GM21515 (cell line): ENCODE results near the gene OMD.

ENCODE experiments used
- ATAC-seq: cut with Tn5 transposase; IDR thresholded peaks from one replicate; pipeline ENCODE4 v1.9.1; 2021; ENCODE audit not compliant: unreplicated experiment

The OMD gene, protein sequence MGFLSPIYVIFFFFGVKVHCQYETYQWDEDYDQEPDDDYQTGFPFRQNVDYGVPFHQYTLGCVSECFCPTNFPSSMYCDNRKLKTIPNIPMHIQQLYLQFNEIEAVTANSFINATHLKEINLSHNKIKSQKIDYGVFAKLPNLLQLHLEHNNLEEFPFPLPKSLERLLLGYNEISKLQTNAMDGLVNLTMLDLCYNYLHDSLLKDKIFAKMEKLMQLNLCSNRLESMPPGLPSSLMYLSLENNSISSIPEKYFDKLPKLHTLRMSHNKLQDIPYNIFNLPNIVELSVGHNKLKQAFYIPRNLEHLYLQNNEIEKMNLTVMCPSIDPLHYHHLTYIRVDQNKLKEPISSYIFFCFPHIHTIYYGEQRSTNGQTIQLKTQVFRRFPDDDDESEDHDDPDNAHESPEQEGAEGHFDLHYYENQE

DNA sequence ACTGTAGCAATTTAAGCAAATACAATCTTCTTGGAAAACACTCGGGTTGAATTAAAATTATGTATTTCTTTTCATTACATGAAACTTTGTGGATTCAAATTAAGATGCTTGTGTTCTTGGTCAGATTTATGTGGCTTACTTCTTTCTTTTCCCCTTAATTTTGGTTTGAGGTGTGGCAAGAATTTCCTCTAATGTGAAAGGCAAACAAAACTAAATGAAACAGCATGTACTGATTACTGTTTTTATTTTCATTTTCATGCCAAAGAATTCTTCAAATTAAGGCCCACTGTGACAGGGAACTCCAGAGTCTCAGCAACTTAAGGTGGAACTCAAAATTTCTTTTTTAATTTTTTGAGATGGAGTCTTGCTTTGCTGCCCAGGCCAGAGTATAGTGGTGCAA is at the start of gene OMD:
Gene OMD (minus strand): TSS at position 132 of the 400 bp plus-strand sequence. CDS start 6,913 bp downstream, outside the sequence.
- no peak for ATAC-seq

DNA sequence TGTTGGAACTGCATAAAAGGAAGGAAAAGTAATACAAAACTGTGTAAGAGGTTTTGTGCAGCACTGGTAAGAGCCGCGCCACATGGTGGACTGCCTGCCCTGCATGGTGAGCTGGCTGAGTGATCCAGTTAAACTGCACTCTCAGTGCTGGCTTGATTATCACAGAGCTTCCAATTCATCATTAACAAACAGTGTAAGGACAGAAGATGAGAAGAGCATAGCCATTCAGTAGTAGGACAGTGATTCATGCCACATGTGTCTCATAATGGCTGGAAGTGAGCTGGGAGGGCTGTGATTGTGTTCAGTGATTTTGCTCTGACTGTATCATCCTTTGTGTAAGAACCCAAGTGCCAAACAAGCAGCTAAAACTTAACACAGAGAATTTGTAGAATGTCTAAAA is 43.9 kb upstream of the OMD start:
- no peak for ATAC-seq

DNA sequence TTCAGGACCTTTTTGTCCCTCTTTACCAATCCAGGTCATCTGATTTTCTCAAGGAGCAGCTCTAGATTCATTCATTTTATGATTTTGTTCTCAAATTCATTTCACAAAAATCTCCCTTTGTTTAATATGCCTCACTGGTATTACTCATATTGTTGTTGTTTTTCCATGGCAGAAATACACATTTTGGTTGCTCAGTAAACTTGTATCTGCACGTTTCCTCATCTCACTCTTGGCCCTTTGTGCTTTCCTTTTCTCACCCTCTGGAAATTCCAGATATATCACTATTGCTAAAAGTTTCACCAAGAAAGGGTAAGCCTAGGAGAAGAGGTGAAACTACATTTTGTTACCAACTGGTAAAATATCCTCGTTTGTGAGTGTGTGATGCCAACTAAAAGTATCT is 43.2 kb upstream of the OMD start:
- no peak for ATAC-seq

DNA sequence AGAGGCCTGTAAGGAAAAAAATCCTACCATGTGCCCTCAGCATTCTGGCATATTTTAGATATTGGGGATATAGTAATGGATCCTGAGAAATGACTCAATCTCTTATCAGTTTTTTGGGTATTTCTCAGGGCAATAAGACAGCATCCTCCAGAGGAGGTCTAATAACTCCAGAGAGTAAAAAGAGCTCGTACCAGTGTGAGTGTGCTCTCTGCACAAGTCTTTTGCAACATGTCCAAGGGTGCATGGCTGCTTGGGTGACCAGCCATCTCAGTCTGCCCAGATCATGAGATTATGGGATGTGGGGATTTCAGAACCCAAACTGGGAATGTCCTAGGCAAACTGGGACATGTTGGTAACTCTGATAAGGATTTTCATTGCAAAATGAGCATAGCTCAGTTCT is 42.8 kb upstream of the OMD start:
- no peak for ATAC-seq

DNA sequence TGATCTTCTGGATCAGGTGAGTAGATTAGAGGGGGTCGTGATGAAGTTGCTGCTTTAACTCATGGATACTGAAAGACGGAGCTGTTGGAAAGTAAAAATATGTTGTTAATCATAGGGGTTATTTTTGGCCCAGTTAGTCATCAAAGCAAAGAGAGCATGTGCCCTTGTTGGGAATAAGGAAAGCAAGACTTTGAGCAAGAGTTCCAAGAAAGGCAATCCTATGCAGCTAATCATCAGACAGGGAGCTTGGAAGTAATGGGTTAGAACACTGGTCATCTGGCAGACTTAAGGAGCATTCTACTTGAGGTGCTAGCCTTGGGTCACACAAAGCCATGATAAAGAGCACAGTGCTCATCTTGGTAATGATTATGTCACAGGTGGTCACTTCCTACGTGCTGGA is 39.7 kb upstream of the OMD start:
- ATAC-seq = no peak

DNA sequence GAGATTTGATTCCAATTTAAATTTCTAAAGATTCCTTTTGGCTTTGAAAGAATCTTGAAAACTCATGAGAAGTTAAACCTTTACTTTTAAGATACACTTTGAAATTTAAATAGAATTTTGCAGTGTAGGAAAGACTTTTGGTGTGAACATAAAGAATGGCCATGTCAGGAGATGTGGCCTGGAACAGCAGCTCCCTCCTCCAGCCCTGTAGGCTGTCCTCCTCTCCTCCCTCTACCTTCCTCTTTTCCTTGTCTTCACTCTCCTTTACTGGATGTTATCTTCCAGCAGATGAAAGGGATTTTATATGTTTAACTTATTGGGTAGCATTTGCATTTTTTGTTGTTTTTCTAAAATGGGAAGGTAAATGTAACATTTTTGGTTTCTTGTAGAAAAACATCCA is 39.1 kb upstream of the OMD start:
- ATAC-seq = no peak

DNA sequence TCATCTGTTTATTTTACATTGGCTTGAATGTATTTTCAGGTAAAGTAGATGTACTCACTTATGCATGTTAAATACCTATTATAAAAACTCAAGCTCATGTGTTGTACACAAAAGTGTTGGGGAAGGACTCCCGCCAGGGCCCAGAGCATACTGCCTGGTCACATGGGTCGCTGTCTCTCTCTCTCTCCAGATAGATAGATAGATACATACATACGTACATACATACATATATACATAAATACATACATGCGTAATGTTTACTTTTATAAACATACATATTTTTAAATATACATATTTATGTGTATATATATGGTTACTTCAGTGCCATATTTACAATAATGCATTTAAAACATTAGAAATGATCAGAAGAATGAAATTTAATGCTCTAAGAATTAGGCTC is 33.3 kb upstream of the OMD start:
- ATAC-seq = no peak

DNA sequence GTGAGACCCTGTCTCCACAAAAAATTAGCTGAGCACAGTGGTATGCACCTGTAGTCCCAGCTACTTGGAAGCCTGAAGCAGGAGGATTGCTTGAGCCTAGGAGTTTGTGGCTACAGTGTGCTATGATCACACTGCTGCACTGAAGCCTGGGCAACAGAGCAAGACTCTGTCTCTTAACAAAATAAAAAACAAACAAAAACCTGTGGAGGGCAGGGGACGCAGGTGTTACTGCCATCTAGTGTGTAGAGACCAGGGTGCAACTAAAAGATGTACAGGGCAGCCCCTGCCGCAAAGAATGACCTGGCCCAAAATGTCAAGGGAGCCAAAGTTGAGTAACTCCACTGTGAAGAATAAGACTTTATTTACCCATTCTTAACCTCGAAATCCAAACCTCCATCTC is 30.9 kb upstream of the OMD start:
- ATAC-seq = no peak

DNA sequence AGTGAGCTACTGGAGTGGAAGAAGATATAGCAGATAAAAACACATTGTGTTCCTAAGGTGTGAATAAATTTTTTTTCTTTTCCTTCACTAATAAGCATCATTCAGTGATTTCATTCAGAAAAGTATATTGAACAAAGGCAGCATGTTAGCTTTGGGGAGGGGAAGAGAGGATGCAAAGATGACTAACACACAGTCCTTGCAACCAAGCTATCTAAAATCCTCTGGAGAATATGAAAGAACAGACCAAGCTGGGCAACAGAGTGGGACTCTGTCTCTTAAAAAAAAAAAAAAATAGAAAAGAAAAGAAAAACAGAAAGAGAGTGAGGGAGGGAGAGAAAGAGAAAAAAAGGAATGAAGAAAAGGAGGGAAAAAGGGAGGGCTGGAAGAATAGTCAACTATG is 22.3 kb upstream of the OMD start:
- no peak for ATAC-seq

DNA sequence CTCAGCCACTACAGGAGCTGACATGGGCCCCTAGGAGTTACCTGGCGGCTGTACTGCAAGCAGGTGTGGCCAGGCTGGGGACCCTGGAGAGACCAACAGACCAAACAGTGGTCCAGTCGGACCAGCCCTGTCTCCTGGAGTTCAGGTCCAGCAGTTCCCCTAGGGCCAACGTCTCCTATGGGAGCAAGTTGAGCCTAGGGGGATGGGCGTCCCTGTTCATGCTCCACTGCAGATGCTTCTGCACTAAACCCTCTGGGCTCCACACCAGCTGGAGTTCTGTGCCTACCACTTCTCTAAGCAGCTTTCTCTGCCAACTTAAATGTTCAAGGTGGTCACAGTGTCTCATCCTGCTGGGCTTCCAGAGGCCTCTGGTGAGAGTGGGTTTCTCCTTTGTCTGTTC is 20.6 kb upstream of the OMD start:
- ATAC-seq = no peak

DNA sequence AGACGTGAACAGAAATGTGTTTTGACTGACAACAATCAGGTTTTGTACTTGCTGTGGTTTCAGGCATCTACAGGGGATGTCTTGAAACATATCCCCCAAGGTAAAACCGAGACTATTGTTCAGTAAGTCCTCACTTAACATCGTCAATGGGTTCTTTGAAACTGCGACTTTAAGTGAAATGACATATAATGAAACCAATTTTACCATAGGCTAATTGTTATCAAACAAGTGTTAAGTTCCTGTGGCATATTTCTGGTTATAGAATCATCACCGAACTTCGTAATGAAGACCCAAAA is 16.4 kb upstream of the OMD start:
- ATAC-seq = no peak

DNA sequence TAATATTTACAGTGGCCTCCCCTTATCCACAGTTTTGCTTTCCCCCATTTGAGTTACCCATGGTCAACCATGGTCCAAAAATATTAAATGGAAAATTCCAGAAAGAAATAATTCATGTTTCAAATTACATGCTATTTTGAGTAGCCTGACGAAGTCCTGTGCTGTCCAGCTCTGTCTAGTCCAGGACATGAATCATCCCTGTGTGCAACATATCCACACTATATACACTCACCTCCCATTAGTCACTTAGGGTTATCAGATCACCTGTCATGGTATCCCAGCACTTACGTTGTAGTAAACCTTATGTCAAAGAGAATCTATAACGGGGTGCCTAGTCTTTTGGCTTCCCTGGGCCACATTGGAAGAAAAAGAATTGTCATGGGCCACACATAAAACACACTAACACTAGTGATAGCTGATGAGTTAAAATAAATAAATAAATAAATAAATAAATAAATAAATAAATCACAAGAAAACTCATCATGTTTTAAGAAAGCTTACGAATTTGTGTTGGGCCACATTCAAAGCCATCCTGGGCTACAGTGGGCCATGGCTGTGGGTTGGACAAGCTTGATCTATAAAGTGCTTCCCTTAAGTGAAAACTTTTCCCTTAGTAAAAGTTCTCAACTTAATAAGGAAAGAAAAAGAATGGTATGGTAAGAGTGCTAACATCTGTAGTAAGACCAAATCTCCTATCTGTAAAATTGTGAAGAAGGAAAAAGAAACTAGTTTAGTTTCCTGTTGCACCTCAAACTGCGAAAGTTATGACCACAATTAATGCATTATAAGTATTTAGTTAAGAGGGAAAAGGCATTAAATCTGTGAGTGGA is 15.9 kb upstream of the OMD start:
- no peak for ATAC-seq

DNA sequence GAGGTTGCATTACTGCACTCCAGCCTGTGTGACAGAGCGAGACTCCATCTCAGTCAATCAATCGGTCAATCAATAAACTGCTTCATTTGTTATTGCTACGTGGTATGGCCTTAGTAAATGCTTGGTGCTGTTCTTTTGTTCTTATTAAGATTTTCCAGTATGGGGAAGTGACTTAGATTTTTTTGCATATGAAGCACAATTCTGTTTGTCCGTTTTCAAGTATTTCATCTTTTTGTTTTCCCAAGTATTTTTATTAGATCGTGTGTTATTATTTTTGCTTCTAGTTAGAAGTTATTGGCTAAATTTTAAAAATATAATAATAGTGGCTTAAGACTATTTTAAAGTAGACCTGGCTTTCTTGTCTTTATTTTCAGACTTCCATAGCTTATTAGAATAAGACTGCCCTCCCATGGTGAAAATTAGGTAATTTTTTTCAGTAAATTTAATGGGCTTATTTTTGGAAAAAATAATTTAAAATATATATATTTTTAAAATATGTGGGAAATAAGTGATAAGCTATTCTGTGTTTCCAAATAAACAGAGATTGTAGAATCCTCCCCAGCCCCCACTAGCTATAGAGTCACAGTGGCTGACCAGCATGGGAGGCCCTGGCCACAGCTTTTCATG is 14.7 kb upstream of the OMD start:
- no peak for ATAC-seq

DNA sequence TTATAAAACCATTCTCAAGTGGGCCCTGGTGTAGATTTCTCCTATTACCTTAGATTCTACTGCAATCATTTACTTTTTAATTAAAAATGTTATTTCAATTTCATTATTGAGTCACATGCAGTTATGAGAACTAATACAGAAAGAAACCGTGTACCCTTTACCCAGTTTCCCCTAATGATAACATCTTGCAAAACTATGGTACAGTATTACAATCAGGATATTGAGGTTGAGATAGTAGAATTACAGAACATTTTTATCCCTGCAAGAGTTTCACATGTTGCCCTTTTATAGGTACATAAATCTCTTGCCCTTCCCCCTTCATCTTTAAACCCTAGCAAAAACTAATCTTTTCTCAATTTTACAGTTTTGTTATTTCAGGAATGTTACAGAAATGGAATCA is 11.0 kb upstream of the OMD start:
- no peak for ATAC-seq

DNA sequence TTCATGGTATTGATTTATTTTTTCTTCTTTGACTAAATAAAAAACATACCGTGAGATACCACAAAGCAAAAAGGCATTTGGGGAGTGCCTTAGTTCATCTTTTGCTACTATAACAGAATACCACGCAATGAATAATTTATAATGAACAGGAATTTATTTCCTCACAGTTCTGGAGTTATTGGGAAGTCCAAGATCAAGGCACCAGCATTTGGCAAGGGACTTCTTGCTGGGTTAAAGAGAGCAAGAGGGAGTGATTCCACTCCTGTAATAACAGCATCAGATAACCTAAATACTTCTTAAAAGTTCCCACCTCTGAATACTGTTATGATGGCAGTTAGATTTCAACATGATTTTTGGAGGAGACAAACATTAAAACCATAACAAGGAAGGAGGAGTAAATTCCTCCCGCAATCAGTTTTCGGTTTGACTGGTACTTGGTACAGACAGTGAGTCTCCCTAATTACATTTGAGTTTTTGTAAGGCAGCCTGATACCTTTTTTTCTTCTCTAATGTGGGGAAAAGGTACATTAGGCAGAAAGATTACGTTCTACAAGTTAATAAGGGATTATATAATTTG is 8.8 kb upstream of the OMD start:
- ATAC-seq = no peak

DNA sequence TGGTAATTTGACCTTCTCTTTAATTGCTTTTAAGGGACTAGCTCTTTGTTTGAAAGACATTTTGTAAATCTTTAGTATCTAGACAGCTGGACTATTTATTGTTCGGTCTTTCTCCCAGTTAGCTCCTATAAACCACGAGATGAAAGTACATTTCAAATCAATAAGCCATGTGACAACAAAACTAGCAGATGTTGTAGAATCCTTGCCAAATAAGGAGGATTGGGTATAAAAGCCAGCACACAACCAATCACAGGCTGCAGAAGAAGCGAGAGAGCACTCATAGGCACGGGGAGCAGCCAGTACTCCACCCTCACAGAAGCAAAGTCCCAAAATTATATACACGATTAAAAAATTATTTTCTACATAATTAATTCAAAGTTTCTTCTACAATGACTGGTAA is 8.1 kb upstream of the OMD start:
- no peak for ATAC-seq

DNA sequence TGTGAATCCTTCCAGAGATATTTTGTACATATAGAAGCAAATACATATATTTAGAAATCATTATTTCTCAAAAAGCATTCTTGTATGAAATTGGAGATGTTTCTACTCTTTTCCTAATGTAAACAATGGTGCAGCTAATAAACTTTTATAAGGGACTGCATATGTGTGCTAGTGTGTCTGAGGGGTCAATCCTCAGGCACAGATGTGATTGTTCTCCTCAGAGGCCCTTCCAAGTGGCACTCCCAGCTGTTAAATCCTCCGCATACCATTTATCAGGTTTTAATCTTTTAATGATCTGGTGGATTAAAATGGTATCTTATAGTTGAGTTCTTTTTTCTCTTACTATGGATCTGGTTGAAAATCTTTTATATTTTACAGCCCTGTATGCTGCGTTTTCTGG is 5.6 kb upstream of the OMD start:
- ATAC-seq = no peak

DNA sequence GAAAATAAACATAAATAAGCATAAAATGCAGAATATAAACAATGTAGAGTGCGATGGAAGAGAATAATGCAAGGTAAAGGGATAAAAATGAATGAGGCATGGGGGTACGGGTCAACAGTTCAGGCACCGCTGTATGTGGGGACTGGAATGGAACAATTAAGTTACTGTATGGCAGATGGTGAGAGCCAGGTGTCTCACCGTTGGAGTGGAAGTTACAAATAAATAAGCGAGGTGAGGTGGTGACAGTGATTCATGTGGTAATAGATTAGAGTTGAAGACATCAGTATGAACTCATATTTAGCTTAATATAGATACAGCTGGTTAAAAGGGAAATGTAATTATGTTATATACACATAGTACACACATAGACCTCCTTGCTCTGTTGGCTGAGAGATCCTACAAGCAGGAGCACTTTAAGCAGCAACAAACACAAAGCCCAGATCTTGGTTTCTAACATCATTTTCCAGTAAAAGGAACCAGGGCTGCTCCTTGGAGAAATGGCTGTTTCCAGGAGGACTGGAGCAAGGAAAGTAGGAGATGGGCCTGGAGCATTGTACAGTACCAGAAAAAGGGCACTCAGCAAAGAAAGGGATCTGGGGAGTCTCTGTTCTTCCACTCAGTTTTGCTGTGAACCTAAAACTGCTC is 2.4 kb upstream of the OMD start:
- ATAC-seq = no peak

DNA sequence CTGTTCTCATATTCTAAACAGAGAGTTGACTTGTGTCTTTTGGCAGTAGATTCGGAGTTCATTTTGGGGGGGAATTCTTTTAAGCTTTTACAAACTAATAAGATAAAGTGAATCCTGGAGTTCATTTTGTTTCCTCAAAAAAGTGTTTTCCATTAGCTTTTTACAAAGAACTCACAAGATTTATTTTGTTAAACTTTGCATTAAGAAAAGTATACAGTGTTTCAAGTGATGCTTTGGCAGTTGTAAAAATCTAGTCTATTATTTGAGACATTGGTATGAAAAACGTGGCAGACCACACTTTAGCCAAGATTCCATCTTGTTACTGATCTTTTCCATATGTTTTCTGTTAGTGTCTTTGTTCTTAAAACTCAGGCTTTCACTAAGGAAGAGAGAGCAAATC is 1.2 kb upstream of the OMD start:
- ATAC-seq = no peak

DNA sequence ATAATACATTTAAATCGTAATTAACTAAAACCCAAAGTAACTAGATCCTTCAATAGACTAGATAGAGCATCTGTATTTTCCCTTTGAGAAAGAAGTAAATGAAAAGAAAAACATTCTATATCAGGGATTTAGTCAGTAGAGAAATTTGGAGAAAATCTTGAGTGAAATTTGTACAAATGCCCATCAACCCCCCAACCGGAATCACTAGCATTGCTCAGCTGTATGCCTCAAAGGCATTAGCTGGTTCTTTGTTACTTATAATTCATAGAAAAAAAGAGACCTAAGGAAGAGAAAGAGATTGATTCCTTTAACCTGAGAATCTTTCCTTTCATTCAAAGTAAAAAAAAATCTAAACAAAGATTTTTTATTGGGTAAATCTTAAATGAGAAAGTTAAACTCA is 659 bp downstream of the OMD start:
- no peak for ATAC-seq

DNA sequence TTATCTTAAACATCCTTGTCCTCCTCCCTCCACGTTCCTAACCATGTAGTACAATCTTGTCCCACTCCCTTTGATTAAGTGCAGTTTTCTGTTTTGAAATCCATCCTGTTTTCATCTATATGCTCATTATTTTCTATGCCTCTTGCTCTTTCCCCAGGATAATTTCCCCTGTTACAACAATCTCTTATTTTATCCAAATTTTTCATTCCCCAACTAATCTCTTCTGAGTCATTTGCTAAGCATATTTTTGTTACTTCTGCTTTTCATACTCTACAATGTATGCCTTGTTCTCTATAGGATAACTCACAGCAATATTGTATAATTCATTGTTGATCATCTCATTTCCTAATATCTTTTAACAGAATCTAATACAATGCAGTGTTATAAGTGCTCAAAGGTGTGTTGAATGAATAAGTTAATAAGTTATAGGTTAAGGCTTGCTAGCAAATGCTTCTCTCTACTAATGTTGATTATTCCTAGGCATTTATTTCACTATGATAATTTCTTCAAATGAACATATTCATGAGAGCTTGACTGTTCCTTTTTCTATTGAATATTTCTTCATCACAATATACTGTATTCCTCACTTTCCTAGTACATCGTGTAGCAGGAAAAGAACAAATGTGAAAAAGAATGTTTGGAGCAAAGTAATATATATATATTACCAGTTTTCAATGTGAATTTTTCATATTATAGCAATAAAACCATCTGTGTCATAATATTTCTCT is 1.5 kb downstream of the OMD start:
- ATAC-seq = no peak
